HG03521 (cell line): ENCODE results near the gene ZBTB49.

Experiments used
- ATAC-seq: cut with Tn5 transposase; IDR thresholded peaks from one replicate; pipeline ENCODE4 v1.9.1; 2021; ENCODE audit warnings: mild to moderate bottlenecking, moderate library complexity; ENCODE audit not compliant: unreplicated experiment

Gene ZBTB49

DNA sequence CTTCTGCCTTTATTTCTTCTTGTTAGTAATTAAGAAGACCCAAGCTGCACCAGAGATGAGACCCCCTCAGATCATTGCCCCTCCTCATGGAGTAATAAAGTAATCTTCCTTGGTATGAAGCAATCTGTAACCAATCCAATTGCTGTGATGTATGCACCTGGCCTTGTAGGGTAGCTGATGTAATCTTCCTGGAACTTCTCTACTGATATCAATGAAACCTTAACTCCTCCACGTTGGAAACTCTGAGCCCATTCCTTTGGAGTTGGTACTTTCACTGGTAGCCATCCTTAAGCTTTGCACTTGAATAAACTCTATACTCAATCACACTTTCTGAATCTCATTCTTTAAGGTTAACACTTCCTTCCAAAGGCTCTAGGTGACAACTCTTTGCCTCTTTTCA, 65.3 kb downstream of the ZBTB49 start:
- ATAC-seq = no peak

DNA sequence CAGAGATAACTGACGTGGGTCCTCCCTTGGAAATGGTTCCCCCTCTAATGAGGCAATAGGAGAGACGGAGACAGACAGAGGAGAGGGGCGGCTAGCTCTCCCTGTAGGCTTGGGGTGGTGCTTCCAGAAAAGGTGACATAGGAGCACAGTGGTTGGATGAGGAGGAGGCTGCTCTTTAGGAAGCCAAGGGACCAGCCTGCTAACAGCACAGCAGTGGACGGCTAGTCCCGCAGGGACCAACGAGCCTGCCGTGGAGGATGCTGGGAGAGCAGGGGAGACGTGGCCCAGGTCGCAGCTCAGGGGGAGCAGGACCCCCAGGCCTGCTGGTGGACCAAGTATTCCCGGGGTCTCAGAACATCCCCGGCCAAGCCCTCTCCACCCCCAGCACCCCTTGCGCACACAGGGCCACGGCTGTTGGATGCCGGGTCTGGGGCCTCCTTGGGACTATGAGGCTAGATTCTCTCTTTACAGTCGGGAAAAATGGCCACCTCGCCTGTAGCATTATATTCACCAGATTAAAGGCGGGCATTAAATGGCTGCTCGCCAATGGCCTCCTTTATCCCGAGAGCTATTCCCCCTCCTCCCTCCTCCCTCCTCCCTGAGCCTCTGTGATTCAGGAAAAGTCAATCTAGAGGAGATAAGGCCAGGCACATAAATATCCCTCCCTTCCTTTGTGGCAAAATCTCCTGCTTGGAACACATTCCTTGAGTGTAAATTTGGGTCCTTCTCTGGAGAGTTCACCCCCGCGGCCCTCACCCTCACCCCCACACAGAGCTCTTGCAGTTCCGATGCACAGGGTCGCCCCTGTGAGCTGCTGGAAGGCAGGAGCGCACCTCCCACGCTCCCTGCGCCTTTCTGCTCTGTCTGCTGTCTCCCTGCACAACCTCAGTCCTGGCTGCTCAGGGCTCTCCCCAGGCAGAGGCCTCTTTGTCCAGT, 66.3 kb downstream of the ZBTB49 start:
- no peak for ATAC-seq

DNA sequence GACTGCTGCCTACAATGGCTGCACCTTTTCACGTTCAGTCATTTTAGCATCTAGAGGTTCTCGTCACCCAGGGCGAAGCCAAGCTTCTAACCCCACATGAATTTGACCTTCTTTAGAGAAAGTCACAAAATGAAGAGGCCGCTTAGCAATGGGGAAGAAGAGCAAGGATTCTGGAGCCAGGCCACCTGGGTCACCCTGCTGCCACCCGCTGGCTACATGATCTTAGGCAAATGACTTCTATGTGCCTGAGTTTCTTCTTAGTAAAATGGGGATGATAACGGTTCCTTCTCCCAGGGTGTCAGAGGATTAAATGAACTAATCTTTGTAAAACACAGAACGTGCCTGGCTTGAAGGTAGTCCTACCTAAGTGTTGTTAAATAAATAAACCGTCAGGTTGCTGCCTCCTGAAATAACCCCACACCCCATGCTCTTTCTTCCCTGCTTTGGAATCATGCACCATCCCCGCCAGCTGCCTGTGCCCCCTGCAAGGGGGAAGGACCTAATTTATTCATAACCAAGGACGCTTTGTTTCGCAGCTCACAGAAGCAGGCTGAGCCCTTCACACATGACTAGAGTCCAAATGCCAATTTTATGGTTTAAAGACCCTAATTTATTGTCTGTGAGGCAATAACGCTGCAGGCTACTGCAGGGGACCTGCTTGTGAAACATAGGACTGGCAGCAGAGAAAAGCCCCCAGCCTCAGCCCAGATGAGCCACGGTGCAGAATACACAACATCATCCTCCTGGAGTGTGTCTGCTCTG, 68.2 kb downstream of the ZBTB49 start:
- ATAC-seq = no peak

DNA sequence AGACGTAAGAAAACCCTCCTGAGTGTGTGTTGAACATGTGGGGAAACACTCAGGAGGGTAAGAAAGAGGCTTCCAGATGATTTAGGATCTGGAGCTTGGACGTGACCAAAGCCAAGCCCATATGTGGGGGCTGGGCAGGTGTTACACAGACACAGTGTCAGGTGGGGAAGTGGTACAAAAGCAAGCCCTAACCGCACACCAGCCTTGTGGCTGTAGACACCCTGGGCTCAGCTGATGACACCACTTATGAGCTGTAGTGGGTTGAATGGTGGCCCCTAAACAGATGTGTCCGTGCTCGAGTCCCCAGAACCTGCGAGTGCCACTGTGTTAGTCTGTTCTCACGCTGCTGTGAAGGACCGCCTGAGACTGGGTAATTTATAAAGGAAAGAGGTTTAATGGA, 71.8 kb downstream of the ZBTB49 start:
- ATAC-seq = no peak

DNA sequence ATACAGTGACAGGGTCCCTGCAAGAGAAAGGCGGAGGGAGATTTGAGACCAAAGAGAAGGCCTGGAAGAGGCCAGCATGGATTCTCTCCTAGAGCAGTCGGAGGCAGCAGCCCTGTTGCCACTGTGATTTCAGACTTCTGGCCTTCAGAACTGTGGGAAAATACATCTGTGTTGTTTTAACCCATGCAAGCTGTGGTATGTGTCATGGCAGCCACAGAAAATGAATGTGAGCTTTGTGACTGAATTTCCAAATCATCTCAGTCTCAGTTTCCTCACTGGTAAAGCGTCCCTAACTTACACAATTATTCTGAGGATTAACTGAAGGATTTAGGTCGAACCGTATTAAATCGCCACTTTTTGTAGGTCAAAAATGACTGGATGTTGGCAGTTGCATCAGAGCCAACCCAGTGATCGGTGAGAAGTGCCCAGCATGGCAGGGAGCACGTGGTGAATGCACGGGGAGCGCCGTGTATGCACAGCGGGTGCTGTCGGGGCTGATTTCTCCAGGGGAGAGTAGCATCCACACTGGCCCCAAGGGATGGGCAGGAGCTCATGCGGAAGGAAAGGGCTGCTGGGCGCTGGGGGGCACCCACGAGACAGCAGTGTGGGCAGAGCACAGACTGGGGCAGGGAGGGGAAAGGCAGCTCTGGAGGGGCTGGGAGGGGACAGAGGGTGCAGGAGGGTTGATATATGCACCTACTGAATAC, 73.1 kb downstream of the ZBTB49 start:
- ATAC-seq = no peak

DNA sequence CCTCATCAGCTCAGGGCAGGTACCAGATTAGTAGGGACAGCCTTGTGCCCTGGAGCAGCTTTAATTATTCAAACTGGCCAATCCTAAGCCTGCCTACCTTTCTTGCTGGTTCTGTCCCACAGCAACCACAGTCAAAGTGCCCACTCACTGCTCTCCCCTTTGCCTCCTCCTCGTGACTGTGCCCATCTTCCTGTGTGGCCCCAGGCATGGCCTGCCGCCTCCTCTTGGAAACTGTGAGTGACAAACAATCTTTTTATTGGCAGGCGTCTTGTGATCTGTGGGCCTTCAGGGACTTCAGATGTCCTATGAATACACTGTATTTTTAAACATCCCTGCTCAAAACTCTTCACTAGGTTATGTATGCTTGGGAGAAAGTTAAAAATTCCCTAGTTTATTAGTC, 74.0 kb downstream of the ZBTB49 start:
- no peak for ATAC-seq

DNA sequence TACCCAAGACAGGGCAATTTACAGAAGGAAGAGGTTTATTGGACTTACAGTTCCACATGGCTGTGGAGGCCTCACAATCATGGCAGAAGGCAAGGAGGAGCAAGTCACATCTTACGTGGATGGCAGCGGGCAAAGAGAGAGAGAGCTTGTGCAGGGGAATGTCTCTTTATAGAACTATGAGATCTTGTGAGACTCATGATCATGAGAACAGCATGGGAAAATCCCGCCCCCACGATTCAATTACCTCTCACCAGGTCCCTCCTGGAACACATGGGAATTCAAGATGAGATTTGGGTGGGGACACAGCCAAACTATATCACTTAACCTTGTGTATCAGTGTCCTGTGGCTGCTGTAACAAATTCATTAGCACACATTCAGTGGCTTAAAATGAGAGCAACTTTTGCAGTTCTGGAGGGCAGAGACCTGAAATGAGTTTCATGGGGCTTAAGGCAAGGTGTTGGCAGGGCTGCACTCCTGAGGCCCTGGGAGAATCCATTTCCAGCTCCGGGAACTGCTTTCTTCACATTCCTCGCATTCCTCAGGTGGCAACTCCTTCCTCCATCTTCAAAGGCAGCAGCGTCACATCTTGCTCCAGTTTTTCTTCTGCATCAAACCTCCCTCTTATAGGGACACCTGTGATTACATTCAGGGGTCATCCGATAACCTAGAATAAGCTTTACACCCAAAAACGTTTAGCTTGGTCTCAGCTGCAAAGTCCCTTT, 74.6 kb downstream of the ZBTB49 start:
- no peak for ATAC-seq

DNA sequence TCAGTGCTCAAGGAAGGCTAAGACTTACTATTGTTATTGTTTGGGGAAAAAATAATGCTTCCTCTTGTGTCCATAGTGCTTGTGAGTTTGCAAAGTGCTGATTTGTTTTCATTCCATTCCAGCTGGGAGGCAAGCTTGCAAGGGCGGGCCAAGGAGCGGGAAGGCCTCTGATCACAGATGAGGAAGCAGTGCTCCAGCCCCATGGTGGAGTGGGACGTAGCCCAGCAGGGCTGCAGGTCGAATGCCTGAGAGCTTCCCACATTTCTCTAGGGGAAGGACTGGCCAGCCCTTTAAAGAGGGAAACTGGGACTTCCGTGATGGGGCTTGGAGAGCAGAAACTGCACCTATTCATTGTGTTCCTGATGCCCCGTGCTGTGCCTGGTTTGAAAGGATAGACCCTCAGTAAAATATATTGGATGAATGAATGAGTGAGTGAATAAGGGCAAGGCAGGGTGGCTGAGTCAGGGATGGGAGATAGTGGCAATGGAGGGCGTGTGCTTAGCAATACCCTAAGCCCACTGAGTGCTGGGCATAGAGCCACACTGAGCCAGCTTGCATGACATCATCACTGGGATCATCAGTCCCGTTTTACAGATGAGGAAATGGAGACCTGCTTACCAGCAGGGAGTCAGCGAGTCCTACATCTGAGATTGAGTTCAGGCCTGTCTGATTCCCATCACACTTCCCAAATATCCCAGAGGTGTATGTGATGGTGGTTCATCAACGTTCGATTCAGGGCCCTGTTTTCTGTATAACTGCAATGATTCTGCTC, 78.9 kb downstream of the ZBTB49 start:
- no peak for ATAC-seq
